ENCODE results near the gene KLHL5.

DNA sequence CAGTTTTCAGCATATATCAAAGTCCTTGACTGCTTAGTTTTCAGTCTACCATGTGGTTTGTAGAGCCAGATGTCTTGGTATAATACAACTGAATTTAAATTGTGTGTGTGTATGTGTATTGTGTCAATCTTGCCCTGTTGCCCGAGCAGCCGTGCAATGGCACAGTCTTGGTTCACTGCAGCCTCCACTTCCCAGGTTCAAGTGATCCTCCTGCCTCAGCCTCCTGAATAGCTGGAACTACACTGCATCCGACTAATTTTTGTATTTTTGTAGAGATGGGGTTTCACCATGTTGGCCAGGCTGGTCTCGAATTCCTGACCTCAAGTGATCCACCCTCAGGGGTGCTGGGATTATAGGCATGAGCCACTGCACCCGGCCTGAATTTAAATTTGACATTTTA lies 6.0 kb upstream of the KLHL5 start:
- TF ChIP-seq SIN3A (IDR thresholded peaks at IDR 0.05; ENCODE audit: borderline replicate concordance, insufficient read depth, low read depth, low read length), result no peak
- TF ChIP-seq, protein P1, sequence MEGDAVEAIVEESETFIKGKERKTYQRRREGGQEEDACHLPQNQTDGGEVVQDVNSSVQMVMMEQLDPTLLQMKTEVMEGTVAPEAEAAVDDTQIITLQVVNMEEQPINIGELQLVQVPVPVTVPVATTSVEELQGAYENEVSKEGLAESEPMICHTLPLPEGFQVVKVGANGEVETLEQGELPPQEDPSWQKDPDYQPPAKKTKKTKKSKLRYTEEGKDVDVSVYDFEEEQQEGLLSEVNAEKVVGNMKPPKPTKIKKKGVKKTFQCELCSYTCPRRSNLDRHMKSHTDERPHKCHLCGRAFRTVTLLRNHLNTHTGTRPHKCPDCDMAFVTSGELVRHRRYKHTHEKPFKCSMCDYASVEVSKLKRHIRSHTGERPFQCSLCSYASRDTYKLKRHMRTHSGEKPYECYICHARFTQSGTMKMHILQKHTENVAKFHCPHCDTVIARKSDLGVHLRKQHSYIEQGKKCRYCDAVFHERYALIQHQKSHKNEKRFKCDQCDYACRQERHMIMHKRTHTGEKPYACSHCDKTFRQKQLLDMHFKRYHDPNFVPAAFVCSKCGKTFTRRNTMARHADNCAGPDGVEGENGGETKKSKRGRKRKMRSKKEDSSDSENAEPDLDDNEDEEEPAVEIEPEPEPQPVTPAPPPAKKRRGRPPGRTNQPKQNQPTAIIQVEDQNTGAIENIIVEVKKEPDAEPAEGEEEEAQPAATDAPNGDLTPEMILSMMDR (IDR thresholded peaks at IDR 0.05), result no peak
- TF ChIP-seq, protein P2, sequence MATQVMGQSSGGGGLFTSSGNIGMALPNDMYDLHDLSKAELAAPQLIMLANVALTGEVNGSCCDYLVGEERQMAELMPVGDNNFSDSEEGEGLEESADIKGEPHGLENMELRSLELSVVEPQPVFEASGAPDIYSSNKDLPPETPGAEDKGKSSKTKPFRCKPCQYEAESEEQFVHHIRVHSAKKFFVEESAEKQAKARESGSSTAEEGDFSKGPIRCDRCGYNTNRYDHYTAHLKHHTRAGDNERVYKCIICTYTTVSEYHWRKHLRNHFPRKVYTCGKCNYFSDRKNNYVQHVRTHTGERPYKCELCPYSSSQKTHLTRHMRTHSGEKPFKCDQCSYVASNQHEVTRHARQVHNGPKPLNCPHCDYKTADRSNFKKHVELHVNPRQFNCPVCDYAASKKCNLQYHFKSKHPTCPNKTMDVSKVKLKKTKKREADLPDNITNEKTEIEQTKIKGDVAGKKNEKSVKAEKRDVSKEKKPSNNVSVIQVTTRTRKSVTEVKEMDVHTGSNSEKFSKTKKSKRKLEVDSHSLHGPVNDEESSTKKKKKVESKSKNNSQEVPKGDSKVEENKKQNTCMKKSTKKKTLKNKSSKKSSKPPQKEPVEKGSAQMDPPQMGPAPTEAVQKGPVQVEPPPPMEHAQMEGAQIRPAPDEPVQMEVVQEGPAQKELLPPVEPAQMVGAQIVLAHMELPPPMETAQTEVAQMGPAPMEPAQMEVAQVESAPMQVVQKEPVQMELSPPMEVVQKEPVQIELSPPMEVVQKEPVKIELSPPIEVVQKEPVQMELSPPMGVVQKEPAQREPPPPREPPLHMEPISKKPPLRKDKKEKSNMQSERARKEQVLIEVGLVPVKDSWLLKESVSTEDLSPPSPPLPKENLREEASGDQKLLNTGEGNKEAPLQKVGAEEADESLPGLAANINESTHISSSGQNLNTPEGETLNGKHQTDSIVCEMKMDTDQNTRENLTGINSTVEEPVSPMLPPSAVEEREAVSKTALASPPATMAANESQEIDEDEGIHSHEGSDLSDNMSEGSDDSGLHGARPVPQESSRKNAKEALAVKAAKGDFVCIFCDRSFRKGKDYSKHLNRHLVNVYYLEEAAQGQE (IDR thresholded peaks at IDR 0.05; ENCODE audit: insufficient read depth in 1 of 2, low read depth in 2 of 2, low read length in 1 of 2), result no peak
- TF ChIP-seq TCF7L2 (IDR thresholded peaks at IDR 0.05; ENCODE audit: low read depth, low read length), result no peak

All from Panc1 (cell line).